DND-41 (cell line): ENCODE measurements around the gene TRIM33.

Experiments
- ATAC-seq: fragments of 200-7000 bp; cut with Tn5 transposase; 3 replicates; pipeline ENCODE4 v1.9.1; 2021; ENCODE audit warnings: low read depth; ENCODE audit not compliant: insufficient read depth
- DNase-seq: peaks from one replicate; pipeline ENCODE4 v3.0.0-alpha.2; 2020
- H2AFZ ChIP-seq: 2 replicates; pipeline ENCODE4 v1.6.0; 2012; ENCODE audit warnings: low read depth, low read length
- H3K27ac ChIP-seq: 2 replicates; pipeline ENCODE4 v1.5.1; 2012; ENCODE audit warnings: low read length, inconsistent platforms
- H3K27me3 ChIP-seq: fragments of 200-600 bp; sonication (generic); 2 replicates; pipeline ENCODE4 v1.6.0; 2012; ENCODE audit warnings: low read length, mild to moderate bottlenecking, inconsistent platforms; ENCODE audit not compliant: insufficient read depth, poor library complexity
- H3K36me3 ChIP-seq: 2 replicates; pipeline ENCODE4 v1.5.1; 2012; ENCODE audit warnings: low read length, inconsistent platforms; ENCODE audit not compliant: insufficient read depth
- H3K4me1 ChIP-seq: 2 replicates; pipeline ENCODE4 v1.5.1; 2012; ENCODE audit warnings: mild to moderate bottlenecking, low read length; ENCODE audit not compliant: insufficient read depth
- H3K4me2 ChIP-seq: 2 replicates; pipeline ENCODE4 v1.6.0; 2012; ENCODE audit warnings: mild to moderate bottlenecking, moderate library complexity, low read length, inconsistent platforms; ENCODE audit not compliant: insufficient read depth
- H3K4me3 ChIP-seq, 2 experiments: fragments of 200-600 bp in 1 of 2; shearing (Covaris generic) in 1 of 2; 2 replicates each; pipeline ENCODE4 v1.5.1; 2012 to 2016; ENCODE audit warnings: inconsistent platforms in 2 of 2, low read length in 2 of 2, mild to moderate bottlenecking in 2 of 2, low read depth in 1 of 2, moderate library complexity in 1 of 2
- H3K79me2 ChIP-seq: 2 replicates; pipeline ENCODE4 v1.6.0; 2012; ENCODE audit warnings: low read length, inconsistent platforms; ENCODE audit not compliant: insufficient read depth
- H3K9ac ChIP-seq: 2 replicates; pipeline ENCODE4 v1.6.0; 2012; ENCODE audit warnings: low read depth, mild to moderate bottlenecking, inconsistent platforms, low read length, moderate library complexity
- H3K9me3 ChIP-seq: 2 replicates; pipeline ENCODE4 v1.5.1; 2012; ENCODE audit warnings: low read length, moderate library complexity, mild to moderate bottlenecking, inconsistent platforms; ENCODE audit not compliant: insufficient read depth, severe bottlenecking
- H4K20me1 ChIP-seq: 2 replicates; pipeline ENCODE4 v1.6.0; 2012; ENCODE audit warnings: low read length; ENCODE audit not compliant: insufficient read depth
- EZH2 ChIP-seq: IDR thresholded peaks from 3 replicates; pipeline ENCODE4 v1.6.1; 2012; ENCODE audit warnings: borderline replicate concordance, low read depth, mild to moderate bottlenecking, moderate library complexity, low read length, inconsistent platforms; ENCODE audit not compliant: severe bottlenecking
- TF ChIP-seq, protein P1 (sequence below): IDR thresholded peaks from 2 replicates; pipeline ENCODE4 v1.5.1; 2012; ENCODE audit warnings: borderline replicate concordance, low read length, moderate library complexity, mild to moderate bottlenecking; ENCODE audit not compliant: poor library complexity, severe bottlenecking; ENCODE audit errors: extremely low read depth

The TRIM33 gene

DNA sequence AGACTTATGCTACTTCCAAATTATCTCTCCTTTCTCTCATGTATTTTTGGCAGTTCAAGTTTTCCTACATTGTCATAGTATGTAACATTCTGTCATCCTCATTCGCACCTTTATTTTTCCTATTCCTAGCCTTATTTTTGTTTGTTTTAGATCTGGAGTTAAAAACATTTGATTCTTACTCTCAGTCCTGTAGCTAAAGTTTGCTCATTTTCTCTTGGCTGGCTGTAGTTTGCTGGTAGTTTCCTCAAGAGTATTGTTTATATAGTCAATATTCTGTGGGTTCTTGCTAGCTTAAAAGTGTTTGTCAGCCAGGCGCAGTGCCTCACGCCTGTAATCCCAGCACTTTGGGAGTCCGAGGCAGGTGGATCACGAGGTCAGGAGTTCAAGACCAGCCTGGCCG, 29.8 kb upstream of the TRIM33 start:
- H3K27ac ChIP-seq: no peak overlapping the region
- TF ChIP-seq EZH2: no peak
- TF ChIP-seq, protein P1, sequence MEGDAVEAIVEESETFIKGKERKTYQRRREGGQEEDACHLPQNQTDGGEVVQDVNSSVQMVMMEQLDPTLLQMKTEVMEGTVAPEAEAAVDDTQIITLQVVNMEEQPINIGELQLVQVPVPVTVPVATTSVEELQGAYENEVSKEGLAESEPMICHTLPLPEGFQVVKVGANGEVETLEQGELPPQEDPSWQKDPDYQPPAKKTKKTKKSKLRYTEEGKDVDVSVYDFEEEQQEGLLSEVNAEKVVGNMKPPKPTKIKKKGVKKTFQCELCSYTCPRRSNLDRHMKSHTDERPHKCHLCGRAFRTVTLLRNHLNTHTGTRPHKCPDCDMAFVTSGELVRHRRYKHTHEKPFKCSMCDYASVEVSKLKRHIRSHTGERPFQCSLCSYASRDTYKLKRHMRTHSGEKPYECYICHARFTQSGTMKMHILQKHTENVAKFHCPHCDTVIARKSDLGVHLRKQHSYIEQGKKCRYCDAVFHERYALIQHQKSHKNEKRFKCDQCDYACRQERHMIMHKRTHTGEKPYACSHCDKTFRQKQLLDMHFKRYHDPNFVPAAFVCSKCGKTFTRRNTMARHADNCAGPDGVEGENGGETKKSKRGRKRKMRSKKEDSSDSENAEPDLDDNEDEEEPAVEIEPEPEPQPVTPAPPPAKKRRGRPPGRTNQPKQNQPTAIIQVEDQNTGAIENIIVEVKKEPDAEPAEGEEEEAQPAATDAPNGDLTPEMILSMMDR: no peak

DNA sequence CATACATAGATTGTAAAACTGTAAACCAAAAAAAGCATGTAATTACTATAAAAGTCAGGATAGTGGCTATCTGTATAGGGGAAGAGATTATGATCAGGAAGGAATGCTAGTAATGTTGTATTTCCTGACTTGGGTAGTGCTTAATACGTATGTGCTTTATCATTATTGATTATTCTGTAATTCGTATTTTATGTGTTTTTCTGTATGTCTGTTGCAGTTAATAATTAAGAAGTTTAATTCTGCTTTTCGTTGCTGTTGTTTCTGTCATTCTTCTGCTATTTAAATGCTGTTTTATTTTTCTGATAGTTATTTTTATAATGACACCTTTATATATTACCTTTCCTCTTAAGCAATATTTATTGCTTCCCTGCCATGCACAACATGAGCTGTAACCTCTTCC, 29.3 kb upstream of the TRIM33 start:
- Histone ChIP-seq H3K9me3 (no peaks in the 10 kb centered on the region), H3K27me3 (no peaks in the 10 kb centered on the region), H3K4me3 (no peak overlapping the region), H3K4me1 (no peaks in the 10 kb centered on the region), H4K20me1 (no peaks in the 10 kb centered on the region), H3K9ac (no peak overlapping the region), H3K36me3 (no peaks in the 10 kb centered on the region), H3K27ac (no peak overlapping the region), H3K4me2 (no peak overlapping the region), H2AFZ (no peak overlapping the region), H3K79me2 (no peaks in the 10 kb centered on the region)
- no peak for DNase-seq
- ATAC-seq: no peak
- TF ChIP-seq, protein P1: no peak
- no peak for TF ChIP-seq EZH2

More for the DNA sequence above, 29.8 kb upstream of the TRIM33 start:
- DNase-seq (no peak), ATAC-seq (no peak)
- Histone ChIP-seq H3K4me1 (no peaks in the 10 kb centered on the region), H3K4me2 (no peak overlapping the region), H3K9ac (no peak overlapping the region), H3K36me3 (no peaks in the 10 kb centered on the region), H3K4me3 (no peak overlapping the region), H3K27me3 (no peaks in the 10 kb centered on the region), H4K20me1 (no peaks in the 10 kb centered on the region), H3K9me3 (no peaks in the 10 kb centered on the region), H2AFZ (no peak overlapping the region), H3K79me2 (no peaks in the 10 kb centered on the region)

DNA sequence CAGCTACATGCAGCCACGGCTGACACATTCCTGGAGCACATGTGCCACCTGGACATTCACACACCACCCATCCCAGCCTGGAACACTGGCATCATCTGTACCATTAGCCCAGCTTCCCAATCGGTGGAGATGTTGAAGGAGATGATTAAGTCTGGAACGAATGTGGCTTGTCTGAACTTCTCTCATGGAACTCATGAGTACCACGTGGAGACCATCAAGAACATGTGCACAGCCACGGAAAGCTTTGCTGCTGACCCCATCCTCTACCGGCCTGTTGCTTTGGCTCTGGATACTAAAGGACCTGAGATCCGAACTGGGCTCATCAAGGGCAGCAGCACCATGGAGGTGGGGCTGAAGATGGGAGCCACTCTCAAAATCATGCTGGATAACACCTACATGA, 25.0 kb upstream of the TRIM33 start:
- Histone ChIP-seq H2AFZ (no peak overlapping the region), H3K4me2 (no peak overlapping the region), H3K36me3 (no peaks in the 10 kb centered on the region), H3K9ac (no peak overlapping the region), H4K20me1 (no peaks in the 10 kb centered on the region), H3K9me3 (no peaks in the 10 kb centered on the region), H3K27me3 (no peaks in the 10 kb centered on the region), H3K27ac (no peak overlapping the region), H3K79me2 (no peaks in the 10 kb centered on the region), H3K4me3 (no peak overlapping the region), H3K4me1 (no peaks in the 10 kb centered on the region)
- ATAC-seq (no peak), DNase-seq (no peak)
- TF ChIP-seq, protein P1: no peak
- TF ChIP-seq EZH2: no peak

DNA sequence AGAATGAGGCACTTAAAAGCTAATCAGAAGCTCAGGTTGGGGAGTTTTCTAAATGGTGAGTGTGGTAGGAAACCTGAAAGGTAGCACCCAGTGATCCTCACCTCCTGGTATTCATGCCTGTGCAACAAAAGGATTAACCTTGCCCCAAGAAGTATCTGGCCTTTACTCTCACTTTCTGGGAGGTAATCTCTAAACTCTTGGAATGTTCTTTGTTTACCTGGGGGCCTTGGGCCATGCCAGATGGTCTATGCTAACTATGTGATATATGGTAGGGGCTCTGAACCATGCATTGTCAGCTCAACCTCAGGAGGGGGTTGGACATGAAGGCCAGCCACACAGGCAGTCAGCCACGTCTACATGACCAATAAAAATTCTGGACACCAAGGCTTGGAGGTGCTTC, 24.4 kb upstream of the TRIM33 start:
- Histone ChIP-seq H3K4me1 (no peaks in the 10 kb centered on the region), H3K36me3 (no peaks in the 10 kb centered on the region), H3K27me3 (no peaks in the 10 kb centered on the region), H2AFZ (no peak overlapping the region), H3K4me3 (no peak overlapping the region), H4K20me1 (no peaks in the 10 kb centered on the region), H3K79me2 (no peaks in the 10 kb centered on the region), H3K27ac (no peak overlapping the region), H3K9me3 (no peaks in the 10 kb centered on the region), H3K9ac (no peak overlapping the region), H3K4me2 (no peak overlapping the region)
- TF ChIP-seq, protein P1: no peak
- TF ChIP-seq EZH2: no peak
- ATAC-seq: no peak
- no peak for DNase-seq
